ENCODE data around the gene OTOP2. TPM values are rescaled to one million over a fixed set of nuclear protein-coding genes. Genes with fewer than 3 reads are reported as not detected.
"Not testable (repeated sequence)": the region's sequence is repeated elsewhere in the genome, so short reads cannot be mapped to it uniquely, and the experiment has no call there.

OTOP2 gene
- total RNA-seq, 1 donor from 2014 or later: not detected

DNA sequence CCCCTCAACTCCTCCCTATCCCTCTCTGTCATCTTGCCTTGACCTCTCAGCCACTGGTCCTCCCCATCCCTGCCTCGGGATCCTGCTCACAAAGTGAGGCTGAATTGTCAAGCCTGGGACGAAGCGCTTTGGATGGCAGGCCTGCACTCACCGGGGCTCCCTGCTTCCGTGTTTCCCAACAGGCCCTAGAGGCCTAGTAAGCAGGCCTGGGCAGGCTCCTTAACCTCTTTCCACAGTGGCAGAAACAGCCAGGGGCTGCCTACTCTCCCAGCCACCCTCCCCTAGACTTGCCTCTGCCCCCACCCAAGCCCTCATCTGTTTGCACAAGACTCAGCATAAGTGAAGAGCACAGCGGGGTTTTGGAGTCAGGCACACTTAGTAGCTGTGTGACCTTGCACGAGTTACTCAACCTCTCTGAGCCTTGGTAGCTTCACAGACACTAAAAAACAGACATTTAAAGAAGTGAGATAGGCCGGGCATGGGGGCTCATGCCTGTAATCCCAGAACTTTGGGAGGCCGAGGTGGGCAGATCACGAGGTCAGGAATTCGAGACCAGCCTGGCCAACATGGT lies 25.6 kb upstream of the OTOP2 start:
- no peak for ATAC-seq
- DNase-seq (ENCODE audit: low spot score): no peak

DNA sequence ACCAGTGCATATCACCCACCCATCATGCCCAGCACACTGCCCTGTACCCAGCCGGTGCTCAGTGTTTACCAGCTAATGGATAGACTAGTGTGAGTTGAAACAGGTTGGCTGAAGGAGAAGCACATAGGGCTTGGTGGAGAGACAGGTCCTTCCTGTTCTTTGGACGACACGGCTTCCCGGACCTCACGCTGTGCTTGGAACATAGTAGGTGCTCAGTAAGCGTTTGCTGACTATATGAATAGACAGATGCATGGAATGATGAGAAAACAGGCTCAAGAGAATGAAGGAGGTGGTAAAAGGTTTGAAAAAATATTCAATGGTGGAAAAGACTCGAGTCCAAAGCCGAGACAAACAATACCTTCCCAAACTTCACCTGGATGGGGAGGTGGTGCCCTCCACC lies 23.9 kb upstream of the OTOP2 start:
- ATAC-seq: no peak
- DNase-seq (ENCODE audit: low spot score): no peak

DNA sequence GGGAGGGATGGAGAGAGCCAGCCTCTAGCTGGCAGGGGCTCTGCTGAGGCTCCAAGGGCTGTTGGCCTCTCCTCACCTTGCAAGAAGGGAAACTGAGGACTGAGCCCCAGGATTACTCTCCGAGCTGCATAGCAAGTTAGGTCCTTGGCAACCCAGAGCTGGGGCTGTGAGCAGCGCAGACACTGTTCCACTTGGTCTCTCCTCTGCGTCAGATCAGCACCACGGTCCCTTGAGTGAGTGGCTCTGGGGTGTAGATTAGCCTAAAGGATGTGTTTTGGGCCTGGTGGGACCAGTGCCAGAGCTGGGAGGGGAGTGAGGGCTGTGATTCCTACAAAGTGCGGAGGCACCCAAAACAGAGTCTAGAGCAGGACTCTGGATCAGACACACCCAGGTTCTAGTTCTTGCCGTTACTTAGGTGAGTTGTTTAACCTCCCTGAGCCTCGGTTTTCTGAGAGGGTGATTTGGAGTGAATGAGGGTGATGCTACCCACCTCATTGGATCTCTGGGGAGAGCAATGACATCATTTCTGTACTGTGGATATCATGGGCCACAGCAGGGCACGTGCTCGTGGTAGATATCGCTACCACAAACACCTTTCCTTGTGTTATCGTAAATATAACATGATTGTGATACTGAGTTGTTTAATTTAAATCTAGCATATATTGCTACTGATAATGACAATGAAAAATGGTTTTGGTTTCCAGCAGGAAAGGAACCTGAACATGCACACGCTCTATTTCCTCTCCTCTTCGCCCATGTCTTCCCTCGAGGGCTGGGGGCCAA lies 22.5 kb upstream of the OTOP2 start:
- no peak for DNase-seq (ENCODE audit: low spot score)
- ATAC-seq: no peak

DNA sequence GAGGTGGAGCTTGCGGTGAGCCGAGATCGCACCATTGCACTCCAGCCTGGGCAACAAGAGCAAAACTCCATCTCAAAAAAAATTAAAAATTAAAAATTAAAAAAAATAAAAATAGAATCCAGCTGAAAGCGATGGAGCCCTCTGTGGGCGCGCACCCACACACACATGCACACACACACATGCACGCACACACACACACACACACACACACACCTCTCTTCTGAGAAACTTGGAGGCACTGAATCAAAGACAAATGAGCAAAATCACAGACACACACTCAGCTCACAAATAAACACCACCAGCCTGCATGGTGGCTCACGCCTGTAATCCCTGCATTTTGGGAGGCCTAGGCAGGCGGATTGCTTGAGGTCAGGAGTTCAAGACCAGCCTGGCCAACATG lies 21.0 kb upstream of the OTOP2 start:
- ATAC-seq (no peak), DNase-seq (ENCODE audit: low spot score) (no peak)

DNA sequence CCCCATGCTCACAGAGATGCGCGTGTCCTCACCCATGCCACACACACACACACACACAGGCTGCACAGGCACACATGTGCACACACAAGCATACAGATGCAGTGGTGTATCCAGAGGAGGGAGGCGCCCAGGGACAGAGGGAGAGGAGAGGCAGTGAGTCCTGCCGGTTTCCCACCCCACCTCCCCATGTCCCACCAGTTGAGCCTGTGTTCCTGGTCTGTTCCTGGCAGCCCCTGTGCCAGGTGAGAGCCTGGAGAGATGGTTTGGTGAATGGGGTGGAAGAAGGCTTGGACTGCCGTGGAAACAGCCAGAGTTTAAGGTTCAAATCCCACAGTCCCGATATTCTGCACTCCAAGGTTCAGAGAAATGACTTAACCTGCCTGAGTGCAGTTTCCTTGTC lies 20.4 kb upstream of the OTOP2 start:
- ATAC-seq (no peak), DNase-seq (ENCODE audit: low spot score) (no peak)

DNA sequence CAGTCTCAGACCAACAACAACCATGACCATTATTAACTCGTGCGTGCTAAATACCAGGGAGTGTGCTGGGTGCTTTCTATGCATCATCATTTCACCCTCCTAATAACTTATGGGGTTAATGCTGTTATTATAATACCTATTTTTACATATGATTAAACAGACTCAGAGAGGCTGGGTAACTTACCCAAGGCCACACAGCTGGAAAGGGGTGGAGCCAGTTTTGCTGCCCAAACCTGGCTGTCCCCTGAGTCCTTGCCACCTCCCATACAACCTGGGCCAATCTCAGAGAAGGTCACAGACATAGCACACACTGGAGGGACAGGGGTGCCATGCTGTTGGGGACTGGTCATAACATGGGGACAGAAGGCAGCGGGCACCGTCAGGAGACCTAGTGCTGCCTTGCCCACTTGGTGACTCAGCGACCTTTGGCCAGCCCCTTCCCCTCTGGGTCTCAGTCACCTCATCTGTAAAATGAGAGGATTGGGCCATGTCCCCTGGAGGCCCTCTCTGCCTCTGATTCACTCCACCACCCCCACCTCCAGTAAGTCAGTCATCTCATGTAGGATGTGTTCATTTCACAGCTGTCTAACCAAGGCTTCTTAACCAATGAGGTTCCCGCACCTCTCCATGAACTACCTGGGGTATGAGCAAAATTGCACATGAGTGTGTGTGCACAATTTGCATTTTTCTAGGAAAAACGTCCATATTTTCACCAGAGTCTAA lies 19.2 kb upstream of the OTOP2 start:
- DNase-seq (ENCODE audit: low spot score) (no peak), ATAC-seq (no peak)

DNA sequence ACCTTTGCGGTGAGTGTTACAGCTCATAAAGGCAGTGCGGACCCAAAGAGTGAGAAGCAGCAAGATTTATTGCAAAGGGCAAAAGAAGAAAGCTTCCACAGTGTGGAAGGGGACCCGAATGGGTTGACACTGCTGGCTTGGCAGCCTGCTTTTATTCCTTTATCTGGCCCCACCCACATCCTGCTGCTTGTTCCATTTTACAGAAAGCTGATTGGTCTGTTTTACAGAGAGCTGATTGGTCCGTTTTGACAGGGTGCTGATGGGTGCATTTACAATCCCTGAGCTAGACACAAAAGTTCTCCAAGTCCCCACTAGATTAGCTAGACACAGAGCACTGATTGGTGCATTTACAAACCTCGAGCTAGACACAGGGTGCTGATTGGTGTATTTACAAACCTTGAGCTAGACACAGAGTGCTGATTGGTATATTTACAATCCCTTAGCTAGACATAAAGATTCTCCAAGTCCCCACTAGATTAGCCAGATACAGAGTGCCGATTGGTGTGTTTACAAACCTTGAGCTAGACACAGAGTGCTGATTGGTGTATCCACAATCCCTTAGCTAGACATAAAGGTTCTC lies 17.8 kb upstream of the OTOP2 start:
- ATAC-seq; DNase-seq (ENCODE audit: low spot score): not testable (repeated sequence)

DNA sequence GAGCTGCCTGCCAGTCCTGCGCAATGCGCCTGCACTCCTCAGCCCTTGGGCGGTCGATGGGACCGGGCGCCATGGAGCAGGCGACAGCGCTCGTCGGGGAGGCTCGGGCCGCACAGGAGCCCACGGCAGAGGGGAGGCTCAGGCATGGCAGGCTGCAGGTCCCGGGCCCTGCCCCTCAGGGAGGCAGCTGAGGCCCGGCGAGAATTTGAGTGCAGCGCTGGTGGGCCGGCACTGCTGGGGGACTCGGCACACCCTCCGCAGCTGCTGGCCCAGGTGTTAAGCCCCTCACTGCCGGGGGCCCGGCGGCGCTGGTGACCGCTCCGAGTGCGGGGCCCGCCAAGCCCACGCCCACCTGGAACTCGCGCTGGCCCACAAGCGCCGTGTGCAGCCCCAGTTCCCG lies 17.1 kb upstream of the OTOP2 start:
- DNase-seq (ENCODE audit: low spot score): no peak
- ATAC-seq: no peak

DNA sequence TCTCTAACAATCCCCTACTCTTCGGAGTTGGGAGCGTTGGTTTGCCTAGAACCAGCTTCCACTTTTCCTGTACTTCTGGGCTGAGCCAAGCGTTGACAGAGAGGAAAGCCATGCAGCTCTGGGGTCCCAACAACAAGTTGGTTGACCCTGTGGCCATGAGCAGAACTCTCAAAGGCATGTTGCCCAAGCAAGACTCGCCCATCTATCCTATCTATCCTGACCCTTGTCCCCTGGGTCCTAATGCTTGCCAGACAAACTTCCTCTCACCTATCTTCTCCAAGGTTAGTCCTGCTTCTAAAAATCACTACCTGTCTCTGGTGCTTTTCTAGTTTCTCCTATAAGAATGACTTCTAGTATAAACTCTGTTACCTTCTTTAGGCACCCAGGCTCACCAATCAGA lies 15.0 kb upstream of the OTOP2 start:
- not testable (repeated sequence) for ATAC-seq; DNase-seq (ENCODE audit: low spot score)

DNA sequence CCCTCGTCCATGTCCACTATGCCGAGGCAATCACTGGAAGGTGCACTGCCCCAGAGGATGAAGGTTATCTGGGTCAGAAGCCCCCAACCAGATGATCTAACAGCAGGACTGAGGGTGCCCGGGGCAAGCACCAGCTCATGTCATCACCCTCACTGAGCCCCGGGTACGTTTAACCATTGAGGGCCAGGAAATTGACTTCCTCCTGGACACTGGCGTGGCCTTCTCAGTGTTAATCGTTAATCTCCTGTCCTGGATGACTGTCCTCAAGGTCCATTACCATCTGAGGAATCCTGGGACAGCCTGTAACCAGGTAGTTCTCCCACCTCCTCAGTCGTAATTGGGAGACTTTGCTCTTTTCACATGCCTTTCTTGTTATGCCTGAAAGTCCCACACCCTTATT lies 12.7 kb upstream of the OTOP2 start:
- DNase-seq (ENCODE audit: low spot score); ATAC-seq: not testable (repeated sequence)

DNA sequence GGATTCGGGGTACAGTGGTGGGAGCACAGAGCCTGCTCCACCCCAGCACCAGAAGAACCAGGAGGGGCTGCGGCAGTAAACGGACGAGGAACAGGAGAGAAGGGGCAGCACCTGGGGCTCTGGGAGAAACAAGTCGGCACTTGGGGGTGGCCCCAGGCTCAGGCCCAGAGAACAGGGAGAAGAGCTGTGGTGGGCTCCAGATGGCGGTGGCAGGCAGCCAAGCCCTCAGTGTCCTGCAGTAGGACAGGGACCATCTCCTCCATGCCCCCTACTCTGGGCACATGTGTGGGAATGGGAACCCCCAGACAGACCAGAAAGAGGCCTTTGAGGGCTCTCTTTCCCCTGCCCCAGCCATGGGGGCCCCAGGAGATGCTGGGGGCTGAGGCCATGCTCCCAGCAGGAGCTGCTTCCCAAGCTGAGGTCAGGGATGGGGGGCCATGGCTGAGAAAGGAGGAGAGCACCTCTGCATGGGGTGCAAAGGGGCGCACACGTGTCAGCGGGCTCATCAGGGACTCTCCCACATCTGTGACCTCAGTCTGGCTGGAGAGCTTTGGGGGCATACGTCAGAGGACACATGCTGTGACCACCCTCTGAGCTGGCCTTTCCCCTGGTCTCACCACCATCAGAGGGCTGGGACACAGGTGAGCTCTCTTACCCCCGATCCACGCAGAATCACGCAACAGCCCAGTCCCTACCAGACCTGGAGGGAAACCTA lies 7.8 kb upstream of the OTOP2 start:
- no peak for DNase-seq (ENCODE audit: low spot score)
- ATAC-seq: no peak

DNA sequence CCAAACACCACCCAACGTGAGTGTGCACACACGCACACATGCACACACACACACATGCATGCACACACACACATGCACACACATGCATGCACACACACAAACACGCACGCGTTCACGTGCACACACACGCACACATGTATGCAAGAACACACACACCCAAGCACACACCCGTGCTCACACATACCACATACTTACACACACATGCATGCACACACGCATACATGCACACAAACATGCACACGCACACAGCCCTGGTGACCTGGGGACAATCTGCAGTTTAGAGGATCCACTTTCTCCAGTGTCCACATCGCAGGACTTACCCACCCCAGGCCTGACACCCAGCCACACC lies 7.2 kb upstream of the OTOP2 start:
- no peak for DNase-seq (ENCODE audit: low spot score)
- ATAC-seq: no peak

DNA sequence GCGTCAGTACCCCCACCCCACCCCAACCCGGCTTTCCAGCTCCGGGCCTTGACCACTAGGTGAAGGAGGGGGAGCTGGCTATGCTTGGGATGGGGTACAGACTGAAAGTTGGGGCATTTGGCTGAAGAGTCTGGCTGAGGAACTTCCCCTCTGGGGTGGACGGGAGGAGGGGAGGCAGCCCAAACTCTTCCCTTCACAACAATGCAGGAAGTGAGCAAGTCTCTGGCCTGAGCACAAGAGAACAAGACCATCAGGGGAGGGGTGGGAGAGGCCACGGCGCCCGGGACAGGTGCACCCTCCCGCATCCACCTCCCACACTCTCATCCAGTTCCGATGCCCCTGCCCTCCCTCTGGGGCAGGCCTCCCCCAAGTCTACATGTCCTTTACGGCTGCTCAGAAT lies 6.6 kb upstream of the OTOP2 start:
- DNase-seq (ENCODE audit: low spot score) (no peak), ATAC-seq (peak; percentile 23)

DNA sequence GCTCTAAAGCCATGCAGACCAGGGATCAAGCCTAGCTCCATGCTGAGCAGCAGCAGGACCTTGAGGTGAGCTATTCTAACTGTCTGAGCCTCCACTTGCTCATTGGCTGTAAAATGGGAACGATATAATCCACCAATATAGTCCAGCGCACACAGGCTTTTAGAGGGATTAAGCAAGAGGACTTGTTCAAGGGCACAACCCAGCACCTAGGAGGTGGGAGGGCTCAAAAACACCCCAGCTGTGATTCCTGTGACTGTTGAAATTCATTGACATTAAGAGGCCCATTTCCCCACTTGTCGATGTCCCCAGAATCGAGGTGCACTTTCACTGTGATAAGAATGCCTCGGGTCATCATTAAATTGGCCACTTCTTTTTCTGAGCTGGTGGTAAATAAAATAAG lies 5.2 kb upstream of the OTOP2 start:
- ATAC-seq (no peak), DNase-seq (ENCODE audit: low spot score) (no peak)

DNA sequence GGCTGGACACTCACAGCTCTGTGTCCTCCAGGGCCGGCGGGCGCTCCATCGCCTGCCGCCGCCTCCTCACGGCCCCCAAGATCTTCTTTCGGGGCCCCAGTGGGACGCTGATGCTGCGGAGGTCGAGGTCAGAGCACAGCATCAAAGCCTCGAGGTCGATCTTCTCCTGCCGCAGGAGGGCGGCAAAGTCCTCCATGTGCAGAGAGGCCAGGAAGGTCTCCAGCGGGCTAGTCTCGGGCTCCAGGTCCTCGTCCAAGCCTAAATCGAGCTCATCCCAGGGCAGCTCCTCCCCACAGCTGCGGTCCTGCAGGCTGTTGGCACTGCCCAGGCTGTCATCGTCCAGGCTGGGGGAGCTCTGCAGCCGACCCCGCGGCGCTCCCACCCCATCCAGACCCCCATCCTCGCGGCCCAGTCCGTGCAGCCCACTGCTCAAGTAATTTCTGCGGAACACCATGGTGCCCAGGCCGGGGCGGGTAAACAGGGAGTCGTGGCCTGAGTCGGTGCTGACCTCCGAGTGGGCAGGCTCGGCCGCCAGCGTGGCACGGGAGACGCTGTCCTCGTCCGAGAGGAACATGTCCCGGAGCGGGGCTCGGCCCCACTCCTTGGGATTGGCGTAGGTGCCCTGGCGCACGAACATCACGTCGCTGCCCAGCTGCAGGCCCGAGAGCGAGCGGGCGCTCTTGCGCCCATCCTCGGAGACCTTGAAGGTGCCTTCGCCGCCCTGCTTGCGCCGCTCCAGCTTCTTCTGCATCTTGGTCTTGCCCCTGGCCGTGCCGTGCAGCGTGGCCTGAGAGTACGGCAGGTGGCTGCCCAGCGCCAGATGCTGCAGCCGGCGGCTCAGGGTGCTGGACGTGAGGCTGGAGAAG lies 4.4 kb upstream of the OTOP2 start:
- no peak for DNase-seq (ENCODE audit: low spot score)
- ATAC-seq: peak; percentile 39

DNA sequence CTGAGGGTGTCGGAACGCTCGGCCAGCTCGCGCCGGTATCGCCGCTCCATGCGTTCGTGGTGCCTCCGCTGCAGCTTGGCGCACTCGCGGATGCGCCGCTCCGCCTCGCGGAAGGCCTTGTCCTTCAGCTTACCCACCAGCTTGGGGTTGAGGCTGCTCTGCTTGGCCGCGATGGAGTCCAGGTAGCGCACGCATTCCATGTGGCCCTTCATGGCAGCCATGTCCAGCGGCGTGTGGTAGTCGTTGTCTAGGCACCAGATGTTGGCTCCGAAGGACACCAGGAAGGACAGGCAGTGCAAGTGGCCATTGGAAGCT lies 3.8 kb upstream of the OTOP2 start:
- ATAC-seq: no peak
- DNase-seq (ENCODE audit: low spot score): no peak

DNA sequence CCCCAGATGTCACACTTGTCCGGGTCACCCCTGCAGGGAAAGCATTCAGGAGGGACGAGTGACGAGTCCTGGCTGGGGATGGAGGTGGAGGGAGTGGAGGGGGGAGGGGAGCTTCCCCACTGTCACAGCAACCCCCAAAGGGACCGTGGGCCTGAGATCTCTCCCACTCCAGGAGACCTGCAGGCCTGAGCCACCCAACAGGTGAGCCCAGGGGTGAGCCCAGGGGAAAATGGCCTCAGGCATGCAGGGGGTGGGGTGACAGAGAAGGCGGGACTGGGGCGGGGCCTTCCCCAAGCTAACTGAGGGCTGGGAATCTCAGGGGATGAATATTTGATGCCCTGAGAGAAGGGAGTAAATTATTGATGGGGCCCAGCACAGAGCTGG lies 3.4 kb upstream of the OTOP2 start:
- ATAC-seq: no peak
- no peak for DNase-seq (ENCODE audit: low spot score)

DNA sequence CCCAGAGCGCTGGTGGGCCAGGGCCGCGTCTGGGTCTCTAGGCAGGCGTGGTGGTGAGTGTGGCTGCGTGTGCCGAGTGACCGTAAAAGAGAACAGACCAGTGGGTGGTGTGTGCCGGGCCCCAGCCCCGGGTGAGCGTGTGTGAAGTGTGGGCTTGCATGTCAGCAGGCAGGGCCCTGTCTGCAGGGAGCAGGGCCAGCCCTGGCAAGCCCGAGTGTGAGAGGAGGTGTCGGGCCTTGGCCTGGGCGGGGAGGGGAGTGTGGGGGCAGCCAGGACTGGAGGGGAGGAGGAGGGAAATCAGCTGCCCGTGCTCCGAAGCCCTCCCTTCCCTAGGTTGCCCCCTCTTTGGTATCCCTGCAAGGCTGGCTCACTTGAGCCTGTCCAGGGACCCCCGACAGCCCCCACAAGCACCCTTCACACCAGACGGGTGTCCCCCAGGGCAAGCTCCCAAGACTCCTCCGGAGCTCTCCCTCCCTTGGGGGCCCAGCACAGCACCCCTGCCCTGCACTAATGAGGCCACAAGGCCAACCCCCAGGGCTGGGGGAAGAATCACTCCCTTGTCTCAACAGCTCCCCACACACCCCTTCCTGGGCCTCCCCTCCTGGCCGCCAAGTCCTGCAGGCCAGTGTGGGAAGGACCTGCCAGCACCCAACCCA lies 2.9 kb upstream of the OTOP2 start:
- ATAC-seq: no peak
- no peak for DNase-seq (ENCODE audit: low spot score)

DNA sequence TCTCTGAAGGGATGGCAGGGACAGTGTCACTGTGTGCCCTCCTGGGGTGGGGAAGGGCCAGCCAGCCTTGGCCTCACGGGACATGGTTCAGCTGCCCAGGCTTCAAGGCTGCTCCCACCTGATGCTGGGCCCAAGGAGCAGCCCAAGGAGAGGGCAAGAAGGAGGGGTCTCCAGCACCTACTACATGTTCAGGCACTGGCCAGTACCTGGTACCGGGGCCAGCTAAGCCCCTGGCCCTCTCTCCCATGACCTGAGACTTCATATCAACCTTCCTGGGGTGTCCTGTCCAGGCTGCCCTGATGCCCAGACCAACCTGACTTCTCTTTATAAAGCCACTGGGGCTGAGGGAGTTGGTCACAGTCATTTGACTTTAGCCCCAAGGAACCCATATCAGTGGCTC lies 2.3 kb upstream of the OTOP2 start:
- ATAC-seq: no peak
- DNase-seq (ENCODE audit: low spot score): no peak

DNA sequence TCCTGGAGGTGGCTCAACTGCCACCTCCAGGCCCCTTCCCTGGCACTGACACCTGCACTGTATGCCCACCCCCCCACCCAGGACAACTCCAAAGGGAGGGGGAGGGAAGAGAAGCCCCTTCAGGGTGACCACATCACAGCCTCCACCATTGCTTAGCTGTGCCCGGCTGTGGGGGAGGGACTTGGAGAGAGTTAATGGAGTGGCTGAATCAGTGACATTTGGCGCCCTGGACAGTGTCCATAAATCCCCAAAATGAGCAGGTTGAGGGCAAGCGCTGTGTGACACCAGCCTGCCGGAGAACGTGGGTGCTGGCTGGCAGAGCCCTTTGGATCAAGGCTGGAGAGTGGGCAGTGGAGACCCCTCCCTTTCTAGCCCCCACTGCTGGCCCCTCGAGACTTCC lies 1.9 kb upstream of the OTOP2 start:
- no peak for DNase-seq (ENCODE audit: low spot score)

More for the DNA sequence above, 1.9 kb upstream of the OTOP2 start:
- no peak for ATAC-seq
